Measurements from ENCODE around the gene COX5A. TPM values are rescaled to one million over a fixed set of nuclear protein-coding genes. Genes with fewer than 3 reads are reported as not detected.

COX5A gene
- total and polyA plus RNA-seq, 2 donors from 2014 or later, result 150 to 701 TPM

DNA sequence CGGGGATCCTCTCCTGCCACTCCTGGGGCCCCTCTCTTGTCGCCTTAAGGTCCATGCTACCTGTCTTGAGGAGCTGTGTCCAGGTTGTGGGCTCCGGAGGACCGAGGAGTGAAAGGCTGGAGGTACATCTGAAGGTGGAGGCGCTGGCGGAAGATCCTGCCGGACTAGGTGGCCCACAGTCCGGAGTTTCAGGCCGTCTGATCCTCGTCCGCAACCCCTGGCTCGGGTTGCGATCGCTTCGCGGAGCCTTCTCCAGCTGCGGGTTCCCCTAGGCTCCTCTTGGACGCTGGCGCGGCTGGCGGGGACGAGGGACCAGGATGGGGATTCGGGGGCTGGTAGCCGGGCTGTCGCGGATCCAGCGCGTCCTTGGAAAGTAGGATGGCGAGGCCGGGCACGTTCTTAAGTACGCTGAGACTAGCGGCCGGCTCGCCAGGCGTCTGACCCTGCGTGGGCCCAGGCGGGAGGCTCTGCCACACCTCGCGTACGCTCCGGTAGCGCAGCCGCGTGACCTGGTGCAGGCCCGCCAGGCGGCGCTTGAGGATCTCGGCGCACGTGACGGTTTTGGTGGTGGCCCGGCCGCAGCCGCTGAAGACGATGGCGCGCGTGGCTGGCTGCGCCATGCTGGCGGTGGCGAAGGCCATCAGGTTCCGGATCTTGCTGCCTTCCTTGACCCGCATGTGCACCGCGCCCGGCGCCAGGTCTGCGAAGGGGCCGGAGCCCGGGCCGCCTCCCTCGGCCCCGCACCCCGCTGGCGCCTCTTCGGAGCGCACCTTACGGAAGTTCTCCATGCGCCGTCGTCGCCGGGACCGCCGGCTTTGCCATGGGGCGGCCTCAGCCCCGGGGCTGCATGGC is 18.1 kb upstream of the COX5A start:
- Histone ChIP-seq H3K4me1 (ENCODE audit: control insufficient read depth in 2 of 3, insufficient read depth in 2 of 3, low read depth in 1 of 3, low read length in 3 of 3) (peaks cover 0 to 18% (median 12%) of the 10 kb centered on the region in 3 donors), H3K36me3 (ENCODE audit: control insufficient read depth in 2 of 3, insufficient read depth in 3 of 3, low read length in 3 of 3) (no peaks in the 10 kb centered on the region), H3K9ac (ENCODE audit: low read length in 3 of 3) (peak overlapping the region in 1 of 3 donors; percentile 37), H3K27me3 (ENCODE audit: control insufficient read depth, insufficient read depth, low read length) (peaks cover 7% of the 10 kb centered on the region), H3K27ac (ENCODE audit: low read depth in 2 of 2, low read length in 2 of 2) (no peak overlapping the region), H3K4me3 (ENCODE audit: low read length in 3 of 3) (peak overlapping the region in 1 of 3 donors; percentile 57), H3K9me3 (ENCODE audit: control insufficient read depth in 2 of 3, insufficient read depth in 1 of 3, low read length in 3 of 3) (no peaks in the 10 kb centered on the region)
- DNase-seq, result peak; percentile 73 to 92 (median 83)
- no peak for FAIRE-seq
- intact Hi-C loops (cut with DNase I), result no loop called here
- TF ChIP-seq, protein P1, sequence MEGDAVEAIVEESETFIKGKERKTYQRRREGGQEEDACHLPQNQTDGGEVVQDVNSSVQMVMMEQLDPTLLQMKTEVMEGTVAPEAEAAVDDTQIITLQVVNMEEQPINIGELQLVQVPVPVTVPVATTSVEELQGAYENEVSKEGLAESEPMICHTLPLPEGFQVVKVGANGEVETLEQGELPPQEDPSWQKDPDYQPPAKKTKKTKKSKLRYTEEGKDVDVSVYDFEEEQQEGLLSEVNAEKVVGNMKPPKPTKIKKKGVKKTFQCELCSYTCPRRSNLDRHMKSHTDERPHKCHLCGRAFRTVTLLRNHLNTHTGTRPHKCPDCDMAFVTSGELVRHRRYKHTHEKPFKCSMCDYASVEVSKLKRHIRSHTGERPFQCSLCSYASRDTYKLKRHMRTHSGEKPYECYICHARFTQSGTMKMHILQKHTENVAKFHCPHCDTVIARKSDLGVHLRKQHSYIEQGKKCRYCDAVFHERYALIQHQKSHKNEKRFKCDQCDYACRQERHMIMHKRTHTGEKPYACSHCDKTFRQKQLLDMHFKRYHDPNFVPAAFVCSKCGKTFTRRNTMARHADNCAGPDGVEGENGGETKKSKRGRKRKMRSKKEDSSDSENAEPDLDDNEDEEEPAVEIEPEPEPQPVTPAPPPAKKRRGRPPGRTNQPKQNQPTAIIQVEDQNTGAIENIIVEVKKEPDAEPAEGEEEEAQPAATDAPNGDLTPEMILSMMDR (IDR thresholded peaks at IDR 0.05; ENCODE audit: borderline replicate concordance, extremely low read depth, insufficient read depth), result peak; percentile 35

DNA sequence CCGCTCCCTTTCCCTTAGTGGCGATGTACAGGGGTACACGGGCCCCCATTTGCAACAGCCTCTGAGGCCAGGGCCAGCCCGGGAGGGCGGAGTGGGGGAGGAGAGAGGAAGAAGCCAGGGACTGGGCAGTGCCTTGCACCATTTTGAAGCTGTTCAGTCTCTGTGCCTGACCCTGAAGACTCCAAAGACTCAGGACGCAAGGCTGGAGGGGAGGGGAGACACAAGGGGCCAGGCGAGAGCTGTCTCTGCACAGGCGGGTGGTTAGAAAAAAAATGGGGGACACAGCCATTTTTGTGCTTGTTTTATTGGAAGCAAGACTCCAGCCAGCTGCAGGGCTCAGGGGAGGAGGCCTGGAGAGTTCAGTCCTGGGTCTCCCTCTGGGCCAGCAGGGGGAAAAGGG is 17.1 kb upstream of the COX5A start:
- Histone ChIP-seq H3K27ac (ENCODE audit: low read depth in 2 of 2, low read length in 2 of 2) (no peak overlapping the region), H3K4me1 (ENCODE audit: control insufficient read depth in 2 of 3, insufficient read depth in 2 of 3, low read depth in 1 of 3, low read length in 3 of 3) (peaks cover 0 to 20% (median 12%) of the 10 kb centered on the region in 3 donors)
- DNase-seq, result peak in 4 of 5 donors; percentile 1 to 52 (median 44)

DNA sequence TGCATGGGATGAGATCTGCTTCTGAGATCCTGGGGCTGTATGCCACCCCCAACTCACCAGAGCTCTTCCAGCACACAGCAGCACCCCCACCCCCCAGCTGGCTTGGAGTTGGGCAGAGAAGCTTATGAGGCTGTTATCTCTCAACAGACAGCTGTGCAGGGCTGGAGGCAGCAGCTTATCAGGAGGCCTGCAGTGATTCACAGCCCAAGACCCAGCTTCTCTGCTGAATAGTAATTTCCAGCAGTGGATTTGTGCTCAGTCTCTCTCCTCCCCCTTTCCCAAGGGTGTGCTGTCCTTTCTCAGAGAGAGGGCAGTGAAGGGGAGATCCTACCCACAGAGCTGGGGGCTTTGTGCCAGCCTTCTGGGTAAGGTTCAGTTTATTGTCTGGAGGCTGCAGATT is 16.6 kb upstream of the COX5A start:
- peak in 4 of 5 donors; percentile 17 to 81 (median 56) for DNase-seq
- Histone ChIP-seq H3K4me1 (ENCODE audit: control insufficient read depth in 2 of 3, insufficient read depth in 2 of 3, low read depth in 1 of 3, low read length in 3 of 3) (peaks cover 0 to 20% (median 12%) of the 10 kb centered on the region in 3 donors), H3K27ac (ENCODE audit: low read depth in 2 of 2, low read length in 2 of 2) (no peak overlapping the region), H3K9me3 (ENCODE audit: control insufficient read depth in 2 of 3, insufficient read depth in 1 of 3, low read length in 3 of 3) (no peaks in the 10 kb centered on the region), H3K27me3 (ENCODE audit: control insufficient read depth, insufficient read depth, low read length) (peaks cover 7% of the 10 kb centered on the region), H3K9ac (ENCODE audit: low read length in 3 of 3) (no peak overlapping the region), H3K4me3 (ENCODE audit: low read length in 3 of 3) (peak overlapping the region in 1 of 3 donors; percentile 57), H3K36me3 (ENCODE audit: control insufficient read depth in 2 of 3, insufficient read depth in 3 of 3, low read length in 3 of 3) (no peaks in the 10 kb centered on the region)
- no peak for FAIRE-seq
- intact Hi-C loops (cut with DNase I), result loop anchor here (5.0 kb wide), 1 partner anchor 182 kb away; no protein-coding TSS in a partner anchor
- TF ChIP-seq, protein P1 (IDR thresholded peaks at IDR 0.05; ENCODE audit: borderline replicate concordance, extremely low read depth, insufficient read depth), result no peak

More for the DNA sequence above, 17.1 kb upstream of the COX5A start:
- intact Hi-C loops (cut with DNase I), result no loop called here
- H3K27me3 ChIP-seq (ENCODE audit: control insufficient read depth, insufficient read depth, low read length), result peaks cover 7% of the 10 kb centered on the region
- FAIRE-seq, result no peak
- H3K9me3 ChIP-seq (ENCODE audit: control insufficient read depth in 2 of 3, insufficient read depth in 1 of 3, low read length in 3 of 3), result no peaks in the 10 kb centered on the region
- no peak overlapping the region for H3K9ac ChIP-seq (ENCODE audit: low read length in 3 of 3)
- no peaks in the 10 kb centered on the region for H3K36me3 ChIP-seq (ENCODE audit: control insufficient read depth in 2 of 3, insufficient read depth in 3 of 3, low read length in 3 of 3)
- H3K4me3 ChIP-seq (ENCODE audit: low read length in 3 of 3), result peak overlapping the region in 1 of 3 donors; percentile 57
- TF ChIP-seq, protein P1 (IDR thresholded peaks at IDR 0.05; ENCODE audit: borderline replicate concordance, extremely low read depth, insufficient read depth), result no peak
